ENCODE data around the gene CYSLTR1.

CYSLTR1 gene

GRCh38 chrX:78331708-78332107 is 4.3 kb upstream of the CYSLTR1 start:
- in situ Hi-C loops (cut with HindIII; ENCODE audit: low sequenced_read_pairs): no loop called here
- no peak for TF ChIP-seq CTCF (IDR thresholded peaks at IDR 0.05; ENCODE audit: low read depth, low read length, missing control alignments)
- no peak overlapping the region for H3K4me3 ChIP-seq (ENCODE audit: low read depth, low read length)
- no peak for DNase-seq (ENCODE audit: low read depth)

GRCh38 chrX:78330540-78330939 is 3.1 kb upstream of the CYSLTR1 start:
- in situ Hi-C loops (cut with HindIII; ENCODE audit: low sequenced_read_pairs): no loop called here
- H3K4me3 ChIP-seq (ENCODE audit: low read depth, low read length): no peak overlapping the region
- no peak for TF ChIP-seq CTCF (IDR thresholded peaks at IDR 0.05; ENCODE audit: low read depth, low read length, missing control alignments)
- DNase-seq (ENCODE audit: low read depth): no peak

- TF ChIP-seq CTCF (IDR thresholded peaks at IDR 0.05; ENCODE audit: low read depth, low read length, missing control alignments): no peak
- DNase-seq (ENCODE audit: low read depth): no peak
- in situ Hi-C loops (cut with HindIII; ENCODE audit: low sequenced_read_pairs): no loop called here
- no peak overlapping the region for H3K4me3 ChIP-seq (ENCODE audit: low read depth, low read length)
Measured at GRCh38 chrX:78330068-78330467, 2.7 kb upstream of the CYSLTR1 start.

GRCh38 chrX:78329486-78329885 is 2.1 kb upstream of the CYSLTR1 start:
- no peak for TF ChIP-seq CTCF (IDR thresholded peaks at IDR 0.05; ENCODE audit: low read depth, low read length, missing control alignments)
- no peak for DNase-seq (ENCODE audit: low read depth)
- in situ Hi-C loops (cut with HindIII; ENCODE audit: low sequenced_read_pairs): no loop called here
- no peak overlapping the region for H3K4me3 ChIP-seq (ENCODE audit: low read depth, low read length)

GRCh38 chrX:78326401-78326800 is 1.0 kb downstream of the CYSLTR1 start:
- DNase-seq (ENCODE audit: low read depth): no peak
- in situ Hi-C loops (cut with HindIII; ENCODE audit: low sequenced_read_pairs): no loop called here
- H3K4me3 ChIP-seq (ENCODE audit: low read depth, low read length): no peak overlapping the region
- TF ChIP-seq CTCF (IDR thresholded peaks at IDR 0.05; ENCODE audit: low read depth, low read length, missing control alignments): no peak

GRCh38 chrX:78322863-78323262 is 4.5 kb downstream of the CYSLTR1 start:
- no peak overlapping the region for H3K4me3 ChIP-seq (ENCODE audit: low read depth, low read length)
- no peak for DNase-seq (ENCODE audit: low read depth)

More at GRCh38 chrX:78322863-78323262, 4.5 kb downstream of the CYSLTR1 start:
- no peak for TF ChIP-seq CTCF (IDR thresholded peaks at IDR 0.05; ENCODE audit: low read depth, low read length, missing control alignments)
- in situ Hi-C loops (cut with HindIII; ENCODE audit: low sequenced_read_pairs): no loop called here

Data from astrocyte of the cerebellum (primary cell).